HG02884 (cell line): ENCODE results near the gene MATN4.

ENCODE experiments used
- ATAC-seq: cut with Tn5 transposase; IDR thresholded peaks from one replicate; pipeline ENCODE4 v1.9.1; 2021; ENCODE audit warnings: mild to moderate bottlenecking, moderate library complexity; ENCODE audit not compliant: unreplicated experiment

MATN4 gene

DNA sequence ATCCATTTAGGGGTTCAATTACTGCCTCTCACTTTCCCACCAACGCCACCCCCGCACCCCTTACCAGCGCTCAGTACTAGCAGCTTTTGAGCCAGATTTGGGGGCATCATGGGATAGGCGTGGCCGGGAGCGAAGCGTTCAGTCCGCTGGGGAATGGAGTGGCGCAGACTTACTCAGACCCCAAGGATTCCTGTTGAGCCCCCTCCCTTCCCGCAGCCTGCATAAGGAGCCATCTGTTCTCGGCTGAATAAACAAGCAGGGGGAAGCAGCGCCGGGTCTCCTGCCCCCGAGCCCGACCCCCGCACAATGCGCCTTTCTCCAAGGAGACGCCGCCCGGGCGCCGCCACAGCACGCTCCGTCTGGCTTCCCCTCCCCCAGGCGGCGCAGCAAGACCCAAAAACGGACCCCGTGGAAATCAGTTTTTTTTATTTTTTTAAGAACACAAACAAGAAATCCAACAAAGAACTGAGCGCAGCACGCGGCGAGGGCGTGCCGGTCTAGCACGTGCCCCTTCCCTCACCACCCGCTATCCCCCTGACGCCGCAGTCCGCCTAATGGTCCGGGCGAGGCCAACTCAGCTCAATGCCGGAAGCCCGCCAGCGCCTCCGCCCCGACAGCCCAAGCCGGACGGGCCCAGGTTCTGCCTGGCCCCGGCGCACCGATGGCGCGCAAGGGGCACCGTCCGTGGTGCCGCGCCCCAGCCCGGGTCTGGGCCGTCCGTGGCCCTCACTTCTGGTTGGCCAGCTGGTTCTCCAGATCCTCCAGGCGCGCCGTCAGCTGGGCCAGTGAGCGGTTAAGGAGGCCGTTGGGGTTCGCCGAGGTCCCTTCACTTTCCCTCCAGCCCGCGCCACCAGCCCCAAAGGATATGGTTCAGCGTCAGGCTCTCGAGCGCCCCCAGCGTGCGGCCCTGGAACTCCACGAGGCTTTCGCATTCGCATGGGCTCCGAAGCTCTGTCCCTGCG is 14.8 kb downstream of the MATN4 start:
- ATAC-seq: no peak

DNA sequence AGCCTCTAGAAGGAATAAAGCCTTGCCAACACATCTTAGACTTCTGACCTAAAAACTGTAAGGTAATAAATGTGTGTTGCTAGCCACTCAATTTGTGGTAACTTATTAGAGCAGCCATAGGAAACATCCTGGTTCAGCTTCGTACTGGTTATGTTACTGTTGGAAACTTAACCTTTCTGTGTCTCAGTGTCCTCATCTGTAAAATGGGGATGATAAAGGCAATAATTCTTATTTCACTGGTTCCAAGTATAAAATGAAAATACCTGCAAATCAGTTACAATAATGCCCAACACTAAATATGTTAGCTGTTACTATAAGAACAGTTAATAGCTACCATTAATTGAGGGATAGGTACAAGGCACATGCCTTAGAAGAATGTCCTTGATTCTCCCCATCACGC is 15.8 kb downstream of the MATN4 start:
- ATAC-seq: no peak

DNA sequence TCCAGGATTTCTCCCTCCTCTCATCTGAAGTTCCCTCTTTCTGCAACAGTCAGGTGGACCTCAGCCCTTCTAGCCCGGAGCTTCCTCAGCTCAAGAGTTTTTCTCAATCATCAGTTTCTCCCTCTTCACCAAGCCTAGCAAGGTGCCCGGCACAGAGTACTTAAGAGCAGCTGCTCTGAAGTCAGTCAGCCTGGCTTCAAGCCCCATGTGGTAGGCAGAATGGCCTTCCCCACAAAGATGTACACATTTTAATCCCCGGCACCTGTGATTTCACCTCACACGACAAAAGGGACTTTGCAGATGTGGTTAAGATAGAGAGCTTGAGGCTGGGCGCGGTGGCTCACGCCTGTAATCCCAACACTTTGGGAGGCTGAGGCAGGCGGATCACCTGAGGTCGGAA is 16.6 kb downstream of the MATN4 start:
- no peak for ATAC-seq

DNA sequence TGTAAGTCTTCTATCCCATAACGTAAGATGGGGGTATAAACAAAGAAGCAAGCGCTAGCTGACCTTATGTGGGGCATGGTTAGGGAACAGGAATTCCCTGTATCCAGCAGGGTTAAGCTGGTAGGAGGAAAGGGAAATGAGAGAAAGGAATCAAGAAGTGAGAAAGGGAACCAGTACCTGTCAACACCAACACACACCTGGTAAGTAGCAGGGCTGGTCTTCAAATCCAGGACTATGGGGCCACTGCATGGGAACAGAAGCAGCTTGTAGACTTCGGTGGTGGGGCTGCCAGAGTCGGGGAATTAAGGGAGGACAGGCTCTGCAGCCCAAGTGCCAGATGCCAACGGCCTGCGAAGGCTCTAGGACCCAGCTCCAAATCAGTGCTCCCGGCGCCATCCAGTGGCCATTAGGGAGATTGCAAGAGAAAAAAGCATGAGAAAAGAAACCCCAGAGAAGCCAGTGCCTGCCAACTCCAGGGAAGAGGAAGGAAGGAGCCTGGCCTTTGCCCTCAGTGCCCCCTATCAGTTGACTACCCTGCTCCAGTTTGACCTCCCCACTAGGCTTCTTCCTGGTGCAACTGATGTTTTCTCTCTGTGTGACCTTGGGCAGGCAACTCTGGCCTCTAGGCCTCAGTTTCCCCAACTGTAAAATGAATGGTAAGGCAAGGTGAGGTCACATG is 17.3 kb downstream of the MATN4 start:
- no peak for ATAC-seq

DNA sequence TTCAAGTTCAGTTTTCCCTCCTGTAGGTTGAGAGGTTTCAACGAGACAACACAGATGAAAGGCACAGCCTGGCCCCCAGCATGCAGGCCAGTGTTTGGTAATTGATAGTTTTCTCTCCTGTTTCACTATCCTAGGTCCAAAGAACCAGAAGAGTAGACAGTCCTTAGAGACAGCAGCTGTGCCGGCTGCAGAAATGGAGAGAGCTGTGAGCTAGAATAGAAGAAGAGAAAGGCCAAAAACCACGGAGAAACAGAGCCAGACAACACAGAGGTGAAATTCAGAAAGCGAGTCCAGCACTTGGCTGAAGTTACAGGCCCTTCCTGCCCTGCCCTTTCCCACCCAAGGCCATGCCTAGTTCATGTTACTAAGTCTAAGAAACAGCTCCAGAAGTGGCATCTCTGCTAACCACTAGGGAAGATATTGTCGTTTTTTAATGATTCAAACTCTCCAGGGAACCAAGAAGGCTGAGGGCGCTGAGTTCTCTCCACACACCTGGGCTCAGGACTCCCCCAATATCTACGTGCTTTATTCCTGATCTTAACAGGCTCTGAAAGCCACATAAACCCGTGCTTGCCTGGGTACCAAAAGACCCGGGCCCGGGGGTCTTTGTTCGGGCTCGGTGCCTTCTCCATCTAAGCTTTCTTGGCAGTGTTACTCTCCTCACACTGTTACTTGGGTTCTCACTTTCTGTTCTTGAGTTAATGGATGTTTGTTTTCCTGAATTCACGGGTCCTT is 18.0 kb downstream of the MATN4 start:
- no peak for ATAC-seq

DNA sequence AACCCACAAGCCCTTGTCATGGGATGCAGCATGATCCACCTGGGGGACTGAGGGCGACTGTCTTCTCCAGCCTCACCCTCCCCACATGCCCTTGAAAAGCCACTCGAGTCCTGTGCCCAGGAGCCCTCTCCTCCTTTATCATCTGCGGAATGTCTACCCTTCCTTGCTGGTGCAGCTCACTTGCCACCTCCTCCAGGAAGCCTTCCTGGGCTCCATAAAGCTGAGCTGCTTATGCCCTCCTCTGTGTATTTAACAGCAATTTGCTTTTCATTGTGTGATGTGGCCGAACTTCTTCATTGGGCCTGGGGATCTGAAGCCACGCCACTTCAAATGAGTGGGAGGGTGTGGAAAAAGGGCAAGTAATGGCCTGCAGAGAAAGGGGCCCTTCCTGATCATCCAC is 19.2 kb downstream of the MATN4 start:
- no peak for ATAC-seq

DNA sequence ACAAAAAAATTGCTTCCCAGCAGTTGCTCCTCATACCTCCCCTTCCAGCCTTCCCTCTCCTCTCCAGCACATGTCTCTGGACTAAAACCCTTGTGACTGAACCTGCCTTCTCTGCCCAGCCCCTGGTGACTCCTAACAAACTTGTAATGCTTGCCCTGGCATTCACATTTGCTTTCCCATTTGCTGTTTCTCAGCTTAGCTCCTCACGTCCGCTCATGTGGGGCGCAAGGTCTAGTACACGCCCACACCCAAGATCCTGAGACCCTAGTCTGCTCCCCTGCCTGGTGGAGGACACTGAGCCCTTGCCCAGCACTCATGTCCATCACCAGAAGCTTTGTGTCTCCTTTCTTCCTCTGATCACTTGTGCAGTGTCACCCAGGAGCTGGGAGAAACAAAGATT is 19.7 kb downstream of the MATN4 start:
- ATAC-seq: no peak

DNA sequence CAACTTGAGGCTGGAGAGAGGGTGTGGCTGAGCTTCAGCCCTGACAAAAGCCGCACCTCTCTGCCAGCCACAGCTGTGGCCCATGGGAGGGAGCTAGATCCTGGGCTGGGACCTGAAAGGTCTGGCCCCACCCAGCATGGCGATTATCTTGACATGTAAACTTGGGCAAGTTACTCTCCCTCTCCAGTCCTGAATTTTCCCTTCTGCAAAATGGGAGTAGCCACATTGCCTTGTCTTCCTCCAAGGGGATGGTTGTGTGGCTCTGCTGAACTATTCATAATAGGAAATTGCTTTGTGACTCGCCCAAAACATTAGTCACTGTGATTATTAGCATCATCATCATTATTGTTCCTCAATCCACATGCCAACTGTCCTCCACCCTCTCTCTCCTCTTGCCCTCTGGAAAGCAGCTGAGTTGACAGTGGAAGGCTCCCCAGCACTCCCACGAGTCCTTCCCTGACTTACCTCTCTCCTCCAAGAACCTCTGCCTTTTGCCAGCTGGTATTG is 24.5 kb downstream of the MATN4 start:
- ATAC-seq: no peak

DNA sequence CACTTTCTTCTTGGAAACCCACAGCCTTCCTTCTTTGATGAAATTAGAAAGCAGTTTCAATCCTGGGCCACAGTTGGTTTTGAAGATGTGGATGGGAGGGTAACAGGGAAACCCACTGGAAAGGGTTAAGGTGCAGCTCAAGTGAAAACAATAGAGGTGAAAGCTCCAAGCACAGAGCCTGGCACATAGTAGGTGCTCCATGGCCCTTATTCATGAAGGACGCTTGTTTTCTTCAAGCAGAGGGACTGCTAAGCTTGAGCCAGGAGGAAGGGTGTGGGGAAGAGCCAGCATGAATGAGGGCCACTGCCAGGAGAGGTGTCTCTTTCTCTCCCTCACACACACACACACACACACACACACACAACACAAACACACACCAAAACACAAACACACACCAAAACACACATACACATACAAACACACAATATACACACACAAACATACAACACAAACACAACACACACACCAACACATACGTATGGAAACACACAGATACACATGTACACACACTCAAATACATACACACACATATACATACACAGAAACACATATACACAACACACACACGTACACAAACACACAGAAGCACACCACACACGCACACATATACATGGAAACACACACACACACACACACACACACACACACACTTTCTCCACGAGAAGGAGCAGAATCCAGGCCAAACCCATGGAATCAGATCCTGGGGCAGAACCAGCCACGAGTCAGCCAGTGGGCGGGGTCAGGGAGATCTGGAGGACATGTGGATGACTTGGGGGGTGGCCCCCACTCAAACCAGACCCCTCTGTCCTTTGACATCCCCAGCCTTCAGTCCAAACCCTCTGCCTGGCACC is 25.2 kb downstream of the MATN4 start:
- ATAC-seq: no peak

DNA sequence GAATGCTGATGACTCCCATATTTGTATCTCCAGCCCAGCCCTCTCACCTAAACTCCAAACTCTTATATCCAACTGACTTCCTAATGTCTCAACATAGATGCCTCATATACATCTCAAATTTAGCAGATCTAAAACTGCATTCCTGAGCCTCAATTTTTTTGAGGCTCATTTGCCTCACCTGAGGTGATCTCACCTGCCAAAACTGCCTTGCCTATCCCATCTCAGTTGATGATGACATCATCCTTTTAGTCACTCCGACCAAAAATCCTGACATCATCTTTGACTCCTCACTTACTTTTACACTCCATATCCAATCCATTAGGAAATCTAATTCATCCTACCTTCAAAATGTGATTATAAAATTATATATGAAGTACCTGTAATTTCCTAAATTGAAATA is 28.1 kb downstream of the MATN4 start:
- no peak for ATAC-seq

DNA sequence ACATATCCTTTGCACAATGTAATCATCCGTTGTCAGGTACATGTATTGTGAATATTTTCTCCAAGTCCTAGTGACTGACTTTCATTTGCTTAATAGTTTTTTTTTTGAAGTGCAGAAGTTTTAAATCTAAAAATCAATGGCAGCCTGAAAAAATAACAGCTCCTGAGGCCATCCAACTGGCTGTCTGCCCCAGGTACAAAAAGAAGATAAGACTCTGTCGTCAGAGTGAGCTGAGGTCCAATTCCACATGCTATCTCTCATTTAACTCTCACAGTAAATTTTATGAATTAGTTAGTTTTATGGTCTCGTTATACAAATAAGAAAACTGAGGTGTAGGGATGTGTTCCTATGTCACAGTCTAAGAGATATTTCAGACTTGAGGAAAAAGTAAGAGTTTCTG is 32.8 kb downstream of the MATN4 start:
- ATAC-seq: no peak

DNA sequence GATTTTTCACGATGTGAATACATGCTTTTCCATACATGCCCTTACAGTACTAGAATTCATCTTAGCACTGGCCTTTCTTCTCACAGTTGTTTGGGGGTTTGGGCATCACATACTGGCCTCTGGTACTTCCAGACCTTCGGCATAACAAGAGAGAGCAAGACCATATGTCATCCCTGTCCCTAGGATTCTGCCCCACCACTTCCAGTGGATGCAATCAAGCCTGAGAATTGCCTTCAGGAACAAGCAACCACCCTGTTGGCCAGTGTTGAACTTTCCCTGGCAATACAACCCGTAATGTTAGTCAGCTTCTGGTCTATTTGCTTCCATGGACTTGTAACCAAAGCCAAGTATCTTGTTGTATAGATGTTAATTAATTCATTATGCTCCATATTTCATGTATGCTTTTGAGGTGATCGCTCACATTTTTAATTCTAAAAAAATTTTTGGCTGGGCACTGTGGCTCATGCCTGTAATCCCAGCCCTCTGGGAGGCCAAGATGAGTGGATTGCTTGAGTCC is 38.3 kb downstream of the MATN4 start:
- ATAC-seq: no peak

DNA sequence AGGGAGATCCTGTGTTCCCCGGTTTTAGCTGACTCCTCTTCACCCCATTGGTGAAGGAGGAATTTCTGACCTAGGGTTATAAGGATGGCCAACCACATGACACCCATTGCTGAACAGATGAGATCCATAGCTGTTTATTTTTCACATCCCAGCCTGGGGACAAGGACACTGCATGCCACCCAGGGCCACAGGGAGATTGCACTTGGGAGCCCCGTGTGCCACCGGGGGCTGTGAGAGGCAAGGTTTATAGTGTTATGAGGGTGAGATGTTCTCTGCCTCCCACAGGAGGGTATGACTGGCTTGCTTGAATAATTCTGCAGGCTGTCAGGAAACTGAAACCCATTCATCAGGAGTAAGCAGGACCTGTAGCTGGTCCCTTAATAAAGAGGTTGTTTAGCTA is 39.0 kb downstream of the MATN4 start:
- no peak for ATAC-seq

DNA sequence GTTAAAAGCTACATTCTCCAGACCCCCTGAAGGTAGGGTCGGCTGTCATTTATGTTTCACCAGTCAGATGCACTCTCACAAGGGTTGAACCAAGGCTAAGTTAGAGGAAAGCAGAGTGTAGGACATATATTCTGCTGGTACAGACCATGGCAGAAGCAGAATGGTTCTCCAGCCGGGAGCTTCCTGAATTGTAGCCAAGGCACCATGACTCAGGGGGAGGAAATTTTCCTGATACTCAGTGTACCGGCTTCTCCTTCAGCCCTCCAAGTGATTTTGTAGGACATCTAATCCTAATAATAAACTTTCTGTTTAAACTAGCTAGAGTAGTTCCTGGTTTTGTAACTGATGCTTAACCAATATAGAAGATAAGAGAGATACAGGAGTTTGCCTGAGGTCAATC is 39.6 kb downstream of the MATN4 start:
- ATAC-seq: no peak

DNA sequence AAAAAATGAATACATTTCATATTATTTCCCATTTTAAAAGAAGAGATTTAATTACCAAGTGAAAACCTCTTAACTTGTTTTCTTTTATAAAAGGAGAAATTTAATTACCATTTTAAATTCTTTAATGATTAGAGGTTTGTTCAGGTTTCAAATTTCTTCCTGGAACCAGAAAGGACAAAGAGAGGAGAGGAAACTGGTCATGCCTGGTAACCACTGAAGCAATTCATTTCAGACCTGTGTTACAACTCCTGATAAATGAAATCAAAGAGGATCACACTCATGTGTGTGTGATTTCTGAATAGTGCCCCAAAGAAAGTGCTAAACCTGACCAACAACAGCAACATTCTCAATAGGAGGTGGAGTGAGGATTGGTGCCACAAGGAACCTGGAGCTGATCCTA is 41.1 kb downstream of the MATN4 start:
- ATAC-seq: no peak

DNA sequence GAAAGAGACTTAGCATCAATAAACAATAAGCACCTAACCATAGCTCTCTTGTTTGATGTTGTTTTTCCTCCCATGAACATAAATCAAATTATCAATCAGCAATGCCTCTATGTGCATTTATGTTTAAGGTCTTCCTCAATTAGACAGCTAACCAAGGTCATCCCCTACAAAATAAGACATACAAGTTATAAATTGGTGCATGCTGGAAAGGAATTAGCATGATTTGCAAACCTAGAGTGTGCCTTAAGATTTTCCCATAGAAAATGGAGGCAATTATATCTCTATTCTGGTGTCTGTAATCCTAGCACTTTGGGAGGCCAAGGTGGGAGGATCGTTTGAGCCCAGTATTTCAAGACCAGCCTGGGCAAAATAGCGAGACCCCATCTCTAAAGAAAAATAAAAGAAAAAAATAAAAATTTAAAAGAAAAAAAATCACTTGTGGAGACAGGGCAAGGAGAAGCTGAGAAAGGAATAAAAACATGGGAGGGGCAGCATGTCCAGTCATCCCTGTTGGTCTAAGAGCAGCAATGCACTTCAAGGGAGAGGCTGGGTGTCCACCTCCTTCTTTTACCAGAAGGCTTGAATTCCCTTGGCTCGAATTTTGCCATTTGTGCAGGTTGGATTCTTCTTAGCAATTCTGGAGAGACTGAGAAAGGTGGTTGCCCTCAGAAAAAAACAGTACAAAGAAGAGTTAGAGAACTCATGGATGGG is 44.4 kb downstream of the MATN4 start:
- no peak for ATAC-seq

DNA sequence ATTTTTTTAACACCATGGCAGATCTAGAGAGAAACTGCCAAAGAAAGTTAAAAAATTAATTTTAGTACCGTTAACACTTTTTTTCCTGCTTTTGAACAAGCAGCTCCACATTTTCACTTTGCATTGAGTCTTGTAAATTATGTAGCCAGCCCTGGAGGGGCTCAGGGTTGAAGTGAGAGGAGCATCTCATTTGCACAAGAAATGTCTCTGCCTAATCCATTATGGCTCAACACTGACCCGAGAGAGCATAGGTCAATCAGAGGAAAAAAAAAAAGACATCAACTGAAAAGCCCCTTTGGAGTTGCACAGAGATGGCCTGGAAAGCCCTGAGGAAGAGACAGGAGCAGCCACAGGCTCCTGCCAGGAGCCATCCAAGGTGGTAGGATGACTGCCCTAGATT is 49.4 kb downstream of the MATN4 start:
- ATAC-seq: no peak

DNA sequence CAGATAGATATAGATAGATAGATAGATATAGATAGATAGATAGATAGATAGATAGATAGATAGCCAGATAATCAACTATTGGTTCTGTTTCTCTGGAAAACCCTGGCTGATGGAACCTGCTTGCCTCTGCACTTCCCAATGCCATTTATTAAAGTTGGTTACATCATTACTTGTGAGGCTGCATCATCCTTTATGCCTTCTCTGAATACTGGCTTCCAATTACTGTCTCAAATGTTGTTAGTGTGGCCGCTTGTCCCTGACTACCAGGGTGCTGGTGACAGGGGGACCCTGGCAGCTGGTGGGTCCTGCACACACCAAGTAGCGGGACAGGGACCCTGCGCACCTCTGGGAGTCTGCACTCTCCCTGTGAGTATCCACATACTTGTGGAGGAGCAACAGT is 49.8 kb downstream of the MATN4 start:
- no peak for ATAC-seq

DNA sequence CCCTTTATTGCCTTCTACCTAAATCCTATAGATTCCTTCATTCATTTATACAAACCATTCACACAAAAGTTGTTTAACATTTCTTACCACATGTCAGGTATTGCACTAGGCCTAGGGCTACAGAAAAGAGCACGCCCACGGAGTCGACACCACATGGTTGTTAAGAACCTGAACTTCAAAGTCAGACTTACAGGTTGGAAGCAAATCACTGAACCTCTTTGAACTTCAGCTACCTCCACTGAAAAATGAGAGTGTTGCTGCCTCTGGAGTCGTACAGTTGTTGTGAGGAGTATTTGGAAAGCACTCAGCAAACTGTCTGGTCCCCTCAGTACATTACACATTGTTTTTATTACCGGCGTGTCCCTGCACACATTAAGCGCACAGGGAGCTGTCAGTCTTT is 50.4 kb downstream of the MATN4 start:
- no peak for ATAC-seq

DNA sequence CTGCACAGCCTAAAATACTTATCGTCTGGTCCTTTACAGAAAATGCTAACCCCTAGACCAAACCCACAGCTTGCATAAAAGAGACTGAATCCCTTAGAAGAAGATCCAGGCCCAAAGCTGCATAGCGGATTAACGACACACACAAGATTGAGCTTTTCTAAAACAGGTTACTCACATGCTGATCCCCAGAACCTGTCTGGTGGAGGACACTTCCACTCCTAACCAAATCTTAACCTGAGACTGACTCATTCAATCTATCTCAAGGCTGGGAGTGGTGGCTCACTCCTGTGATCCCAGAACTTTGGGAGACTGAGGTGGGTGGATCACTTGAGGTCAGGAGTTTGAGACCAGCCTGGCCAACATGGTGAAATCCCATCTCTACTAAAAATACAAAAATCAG is 50.9 kb downstream of the MATN4 start:
- ATAC-seq: no peak
